ENCODE measurements around the gene ITGAV. TPM values are rescaled to one million over a fixed set of nuclear protein-coding genes. Genes with fewer than 3 reads are reported as not detected.

Gene ITGAV
- total RNA-seq, 1 donor from 2014 or later = 72.8 TPM

GRCh38 chr2:186543561-186544131 lies 46.2 kb upstream of the ITGAV start:
- H3K9ac ChIP-seq = no peak overlapping the region
- H3K27me3 ChIP-seq = no peaks in the 10 kb centered on the region
- H3K79me2 ChIP-seq (ENCODE audit: low read depth) = no peaks in the 10 kb centered on the region
- no peaks in the 10 kb centered on the region for H3K9me3 Mint-ChIP-seq
- H3K4me1 ChIP-seq = peaks cover 27% of the 10 kb centered on the region
- H2AFZ ChIP-seq (replicated peaks) = no peak overlapping the region
- H3K4me2 ChIP-seq = no peak overlapping the region
- H3K27ac Mint-ChIP-seq = no peak overlapping the region
- TF ChIP-seq CTCF (IDR thresholded peaks at IDR 0.05) (no peak), EZH2phosphoT487 (IDR thresholded peaks at IDR 0.05) (no peak), EZH2 (IDR thresholded peaks at IDR 0.05) (no peak)
- no peaks in the 10 kb centered on the region for H3K9me3 ChIP-seq (ENCODE audit: low read depth)
- no peak overlapping the region for H3K4me3 ChIP-seq
- H3F3A ChIP-seq (ENCODE audit: low read depth) = peaks cover 5% of the 10 kb centered on the region
- no peak overlapping the region for H3K4me3 Mint-ChIP-seq
- H4K20me1 ChIP-seq (ENCODE audit: low read depth) = no peaks in the 10 kb centered on the region
- H3K36me3 ChIP-seq = no peaks in the 10 kb centered on the region
- no peak for DNase-seq (ENCODE audit: low spot score)
- no peaks in the 10 kb centered on the region for H3K36me3 Mint-ChIP-seq
- peak overlapping the region; percentile 22 for H3K27ac ChIP-seq
- peaks cover 2% of the 10 kb centered on the region for H3K27me3 Mint-ChIP-seq (ENCODE audit: insufficient read depth, low read depth)
- peaks cover 19% of the 10 kb centered on the region for H3K4me1 Mint-ChIP-seq

GRCh38 chr2:186544255-186544675 lies 45.6 kb upstream of the ITGAV start:
- Histone ChIP-seq H3K4me3 (no peak overlapping the region), H3K4me1 (peaks cover 27% of the 10 kb centered on the region), H3K9me3 (ENCODE audit: low read depth) (no peaks in the 10 kb centered on the region), H3K79me2 (ENCODE audit: low read depth) (no peaks in the 10 kb centered on the region), H3K27ac (peak overlapping the region; percentile 22), H4K20me1 (ENCODE audit: low read depth) (no peaks in the 10 kb centered on the region), H3K4me2 (peak overlapping the region; percentile 33), H3K36me3 (no peaks in the 10 kb centered on the region), H3K27me3 (no peaks in the 10 kb centered on the region), H2AFZ (replicated peaks) (no peak overlapping the region), H3K9ac (no peak overlapping the region), H3F3A (ENCODE audit: low read depth) (peaks cover 5% of the 10 kb centered on the region)
- no peak for TF ChIP-seq EZH2phosphoT487 (IDR thresholded peaks at IDR 0.05)
- H3K4me1 Mint-ChIP-seq = peaks cover 19% of the 10 kb centered on the region
- no peak overlapping the region for H3K4me3 Mint-ChIP-seq
- H3K9me3 Mint-ChIP-seq = no peaks in the 10 kb centered on the region
- H3K27me3 Mint-ChIP-seq (ENCODE audit: insufficient read depth, low read depth) = peaks cover 2% of the 10 kb centered on the region
- H3K36me3 Mint-ChIP-seq = no peaks in the 10 kb centered on the region
- DNase-seq (ENCODE audit: low spot score) = peak; percentile 45
- H3K27ac Mint-ChIP-seq = peak overlapping the region; percentile 34

- no peak overlapping the region for H3K27ac ChIP-seq
- no peaks in the 10 kb centered on the region for H3K79me2 ChIP-seq (ENCODE audit: low read depth)
- peaks cover 16% of the 10 kb centered on the region for H3K4me1 Mint-ChIP-seq
- no peak overlapping the region for H2AFZ ChIP-seq (replicated peaks)
- H3F3A ChIP-seq (ENCODE audit: low read depth) = peaks cover 5% of the 10 kb centered on the region
- no peak overlapping the region for H3K9ac ChIP-seq
- H3K27ac Mint-ChIP-seq = no peak overlapping the region
- peaks cover 2% of the 10 kb centered on the region for H3K27me3 Mint-ChIP-seq (ENCODE audit: insufficient read depth, low read depth)
- no peaks in the 10 kb centered on the region for H3K9me3 ChIP-seq (ENCODE audit: low read depth)
- no peak overlapping the region for H3K4me2 ChIP-seq
- H3K9me3 Mint-ChIP-seq = no peaks in the 10 kb centered on the region
- H3K4me3 ChIP-seq = no peak overlapping the region
- no peaks in the 10 kb centered on the region for H3K27me3 ChIP-seq
- H3K36me3 Mint-ChIP-seq = no peaks in the 10 kb centered on the region
- DNase-seq (ENCODE audit: low spot score) = no peak
- peaks cover 12% of the 10 kb centered on the region for H3K4me1 ChIP-seq
- TF ChIP-seq EZH2 (IDR thresholded peaks at IDR 0.05) (no peak), EZH2phosphoT487 (IDR thresholded peaks at IDR 0.05) (no peak), CTCF (IDR thresholded peaks at IDR 0.05) (no peak)
- H3K4me3 Mint-ChIP-seq = no peak overlapping the region
- no peaks in the 10 kb centered on the region for H4K20me1 ChIP-seq (ENCODE audit: low read depth)
- no peaks in the 10 kb centered on the region for H3K36me3 ChIP-seq
Observed at GRCh38 chr2:186546846-186547245, 43.0 kb upstream of the ITGAV start.

GRCh38 chr2:186551323-186552050 lies 38.4 kb upstream of the ITGAV start:
- H2AFZ ChIP-seq (replicated peaks) = no peak overlapping the region
- Mint-ChIP-seq H3K9me3 (no peaks in the 10 kb centered on the region), H3K36me3 (no peaks in the 10 kb centered on the region), H3K27ac (no peak overlapping the region), H3K4me3 (no peak overlapping the region), H3K4me1 (no peaks in the 10 kb centered on the region), H3K27me3 (ENCODE audit: insufficient read depth, low read depth) (no peaks in the 10 kb centered on the region)
- no peaks in the 10 kb centered on the region for H3K27me3 ChIP-seq
- H3K9ac ChIP-seq = no peak overlapping the region
- H3K4me1 ChIP-seq = no peaks in the 10 kb centered on the region
- no peaks in the 10 kb centered on the region for H3K36me3 ChIP-seq
- H3K79me2 ChIP-seq (ENCODE audit: low read depth) = no peaks in the 10 kb centered on the region
- TF ChIP-seq CTCF (IDR thresholded peaks at IDR 0.05) = no peak
- TF ChIP-seq EZH2 (IDR thresholded peaks at IDR 0.05) = no peak
- TF ChIP-seq EZH2phosphoT487 (IDR thresholded peaks at IDR 0.05) = no peak
- no peaks in the 10 kb centered on the region for H3K9me3 ChIP-seq (ENCODE audit: low read depth)
- no peak overlapping the region for H3K4me3 ChIP-seq
- no peaks in the 10 kb centered on the region for H4K20me1 ChIP-seq (ENCODE audit: low read depth)
- no peaks in the 10 kb centered on the region for H3F3A ChIP-seq (ENCODE audit: low read depth)
- no peak for DNase-seq (ENCODE audit: low spot score)
- no peak overlapping the region for H3K4me2 ChIP-seq
- H3K27ac ChIP-seq = no peak overlapping the region
